Ishikawa (cell line): Measurements from ENCODE around the gene SLC35F2.

Experiments
- CEBPB ChIP-seq: IDR thresholded peaks from 2 replicates; pipeline ENCODE4 v1.6.1; 2012
- CREB1 ChIP-seq: IDR thresholded peaks from 2 replicates; pipeline ENCODE4 v1.6.1; 2012; ENCODE audit warnings: low read depth
- NFIC ChIP-seq: IDR thresholded peaks from 2 replicates; pipeline ENCODE4 v1.6.1; 2012
- RAD21 ChIP-seq: IDR thresholded peaks from 2 replicates; pipeline ENCODE4 v1.6.1; 2012; ENCODE audit warnings: low read depth
- TAF1 ChIP-seq: IDR thresholded peaks from 2 replicates; pipeline ENCODE4 v1.6.1; 2012; ENCODE audit warnings: low read depth, mild to moderate bottlenecking
- TCF12 ChIP-seq: IDR thresholded peaks from 2 replicates; pipeline ENCODE4 v1.6.1; 2012; ENCODE audit warnings: low read depth
- TEAD4 ChIP-seq: IDR thresholded peaks from 2 replicates; pipeline ENCODE4 v1.6.1; 2012
- YY1 ChIP-seq: IDR thresholded peaks from 2 replicates; pipeline ENCODE4 v1.6.1; 2012; ENCODE audit warnings: low read depth
- ZBTB7A ChIP-seq: IDR thresholded peaks from 2 replicates; pipeline ENCODE4 v1.6.1; 2012; ENCODE audit warnings: low read depth
- TF ChIP-seq, protein P1 (sequence below): IDR thresholded peaks from 2 replicates; pipeline ENCODE4 v1.6.1; 2012

DNA sequence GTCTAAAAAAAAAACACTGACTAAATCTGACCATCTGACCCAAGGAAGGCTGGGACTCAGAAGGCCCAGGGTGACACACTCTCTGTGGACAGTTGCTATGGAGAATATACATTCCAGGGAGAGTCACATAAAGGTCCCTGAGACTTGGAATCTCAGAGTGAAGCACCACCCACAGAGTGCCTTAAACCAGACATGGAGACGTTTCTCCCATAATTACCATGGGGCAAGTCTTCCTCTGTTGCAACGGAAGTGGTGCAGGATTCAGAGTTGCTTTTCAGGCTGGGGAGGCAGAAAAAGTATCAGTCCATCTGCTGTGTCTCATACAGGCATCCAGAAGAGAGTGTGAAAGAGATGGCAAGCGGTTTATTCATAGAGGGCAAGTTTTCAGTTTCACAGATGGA, 88.0 kb downstream of the SLC35F2 start:
- TF ChIP-seq, protein P1, sequence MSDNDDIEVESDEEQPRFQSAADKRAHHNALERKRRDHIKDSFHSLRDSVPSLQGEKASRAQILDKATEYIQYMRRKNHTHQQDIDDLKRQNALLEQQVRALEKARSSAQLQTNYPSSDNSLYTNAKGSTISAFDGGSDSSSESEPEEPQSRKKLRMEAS, result no peak
- TF ChIP-seq RAD21 (no peak), ZBTB7A (no peak), CREB1 (no peak), TCF12 (no peak), NFIC (no peak), TAF1 (no peak), CEBPB (no peak), YY1 (no peak), TEAD4 (no peak)
